HG03095 (cell line): ENCODE data around the gene AGAP1.
"Not testable (repeated sequence)": the region's sequence is repeated elsewhere in the genome, so short reads cannot be mapped to it uniquely, and the experiment has no call there.

Experiments
- ATAC-seq: cut with Tn5 transposase; IDR thresholded peaks from one replicate; pipeline ENCODE4 v1.9.1; 2021; ENCODE audit warnings: moderate library complexity; ENCODE audit not compliant: unreplicated experiment

The AGAP1 gene

DNA sequence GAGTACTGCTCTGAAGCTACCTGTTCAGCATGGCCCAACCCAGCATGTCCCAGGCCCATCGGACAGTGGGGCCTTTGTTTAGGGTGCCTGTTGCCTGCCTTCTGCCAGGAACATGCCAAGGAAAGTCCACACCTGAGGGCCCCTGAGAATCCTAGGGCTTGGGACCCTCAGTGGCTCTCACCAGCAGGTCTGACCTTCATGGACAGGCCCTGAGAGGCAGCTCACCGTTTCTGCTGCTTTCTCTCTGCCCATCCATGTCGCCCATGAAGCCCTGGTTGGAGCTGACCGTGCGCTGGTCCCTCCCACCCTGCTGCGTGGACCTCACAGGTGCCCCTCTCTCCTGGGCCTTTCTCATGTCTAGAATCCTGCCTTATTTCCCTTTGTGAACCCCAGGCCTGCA lies 550.3 kb downstream of the AGAP1 start:
- no peak for ATAC-seq

DNA sequence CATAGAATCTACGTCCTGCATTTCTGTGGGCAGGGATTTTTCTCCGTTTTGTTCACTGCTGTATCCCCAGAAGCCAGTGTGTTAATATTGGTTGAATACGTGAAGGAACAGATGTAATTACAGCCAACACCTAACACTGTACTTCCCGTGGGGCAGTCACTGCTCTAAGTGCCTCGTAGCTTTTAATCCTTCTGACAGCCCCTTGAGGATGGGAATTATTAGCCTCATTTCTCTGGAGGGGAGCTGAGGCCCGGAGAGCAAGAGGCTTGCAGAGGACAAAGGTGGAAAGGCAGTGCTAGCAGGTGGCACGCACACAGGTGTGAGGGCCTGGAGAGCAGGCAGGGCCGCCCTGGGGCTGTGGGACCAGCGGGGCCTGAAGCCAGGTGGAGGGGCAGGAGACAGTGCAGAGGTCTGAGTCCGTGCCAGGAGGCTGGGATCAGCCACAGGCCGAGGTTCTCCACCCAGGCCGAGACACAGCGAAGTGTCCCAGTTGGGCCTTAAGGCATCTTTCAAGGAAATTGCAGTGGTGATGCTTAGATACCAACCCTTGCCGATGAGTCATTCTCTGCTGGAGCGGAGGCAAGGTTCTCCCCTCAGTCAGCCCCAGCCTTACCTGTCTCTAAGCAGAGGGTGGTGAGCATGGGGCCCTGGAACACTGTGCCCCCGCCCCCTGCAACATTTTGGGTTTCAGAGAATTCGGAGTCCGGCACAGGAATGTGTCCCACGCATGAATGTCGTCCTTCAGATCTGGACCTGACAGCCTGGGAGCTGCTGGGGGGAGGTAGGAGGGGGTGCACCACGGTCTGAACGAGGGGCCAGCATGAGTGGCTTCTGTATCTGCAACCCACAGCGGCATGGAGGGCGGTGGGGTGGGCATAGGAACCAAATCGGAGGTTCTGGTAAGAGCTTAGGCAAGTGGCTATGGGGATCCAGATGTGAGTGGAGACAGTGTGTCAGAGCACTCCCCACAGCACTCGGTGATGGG lies 551.7 kb downstream of the AGAP1 start:
- no peak for ATAC-seq

DNA sequence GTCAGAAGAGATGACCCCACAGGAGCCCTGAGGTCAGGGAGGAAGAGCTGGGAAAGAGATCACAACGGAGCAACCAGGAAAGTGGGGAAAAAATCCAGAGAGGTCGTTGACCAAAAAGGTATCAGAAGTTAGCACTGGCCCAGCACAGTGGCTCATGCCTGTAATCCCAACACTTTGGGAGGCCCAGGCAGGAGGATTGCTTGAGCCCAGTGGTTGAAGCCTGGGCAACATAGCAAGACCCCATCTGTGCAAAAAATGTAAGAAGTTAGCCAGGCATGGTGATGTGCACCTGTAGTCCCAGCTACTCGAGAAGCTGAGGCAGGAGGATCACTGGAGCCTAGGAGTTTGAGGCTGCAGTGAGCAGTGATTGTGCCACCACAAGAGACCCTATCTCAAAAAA lies 552.9 kb downstream of the AGAP1 start:
- no peak for ATAC-seq

- ATAC-seq = no peak
Observed at GRCh38 chr2:236047176-236047575, 553.3 kb downstream of the AGAP1 start.

DNA sequence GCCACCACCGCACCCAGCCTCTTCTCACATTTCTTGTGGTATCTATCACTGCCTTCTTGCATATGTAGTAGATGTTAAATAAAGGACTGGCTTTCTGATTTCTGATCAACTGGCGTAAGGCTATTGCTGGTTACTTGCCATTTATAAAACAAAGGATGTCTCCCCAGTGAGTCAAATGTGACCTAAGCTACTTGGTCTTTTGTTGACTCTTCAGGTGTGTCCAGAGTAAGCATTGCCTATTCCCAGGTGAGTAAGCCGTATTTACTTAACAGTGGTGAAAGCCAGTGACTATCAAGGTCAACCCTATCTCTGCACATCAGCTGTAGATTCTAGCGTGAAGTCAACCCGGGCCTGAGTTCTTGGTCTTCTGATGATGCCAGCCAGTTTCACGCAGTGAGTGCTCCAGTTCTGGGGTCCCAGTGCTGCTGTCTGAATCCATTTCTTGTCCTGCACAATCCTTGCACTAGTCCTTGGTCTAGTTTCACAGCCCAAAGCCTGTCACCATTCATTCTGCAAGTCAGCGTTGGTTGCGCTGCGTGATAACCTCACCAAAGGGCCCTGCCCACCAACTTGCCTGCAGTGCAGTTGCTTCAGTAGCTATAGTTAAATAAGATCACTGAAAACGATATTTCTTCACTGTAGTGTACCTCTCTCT lies 554.2 kb downstream of the AGAP1 start:
- no peak for ATAC-seq

- ATAC-seq = no peak
Observed at GRCh38 chr2:236049981-236050380, 556.1 kb downstream of the AGAP1 start.

DNA sequence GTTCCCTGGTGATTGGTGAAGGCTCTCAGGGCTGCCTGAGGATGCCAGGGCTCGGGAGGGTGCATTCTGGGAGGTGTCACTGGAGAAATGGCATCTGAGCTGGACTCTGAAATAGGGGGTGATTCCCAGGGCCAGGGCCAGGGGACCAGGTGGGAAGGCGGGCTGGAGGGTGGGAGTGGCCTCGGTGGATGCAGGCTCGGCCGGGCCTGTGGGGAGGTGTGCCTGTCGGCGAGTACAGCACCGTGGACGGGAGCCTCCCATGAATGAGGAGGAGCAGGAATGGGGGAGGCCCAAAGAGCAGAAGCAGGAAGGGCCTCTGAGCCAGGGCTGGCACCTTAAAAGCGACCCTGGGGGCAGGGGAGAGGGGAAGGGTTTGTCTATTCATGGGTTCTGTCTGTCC lies 557.5 kb downstream of the AGAP1 start:
- no peak for ATAC-seq

DNA sequence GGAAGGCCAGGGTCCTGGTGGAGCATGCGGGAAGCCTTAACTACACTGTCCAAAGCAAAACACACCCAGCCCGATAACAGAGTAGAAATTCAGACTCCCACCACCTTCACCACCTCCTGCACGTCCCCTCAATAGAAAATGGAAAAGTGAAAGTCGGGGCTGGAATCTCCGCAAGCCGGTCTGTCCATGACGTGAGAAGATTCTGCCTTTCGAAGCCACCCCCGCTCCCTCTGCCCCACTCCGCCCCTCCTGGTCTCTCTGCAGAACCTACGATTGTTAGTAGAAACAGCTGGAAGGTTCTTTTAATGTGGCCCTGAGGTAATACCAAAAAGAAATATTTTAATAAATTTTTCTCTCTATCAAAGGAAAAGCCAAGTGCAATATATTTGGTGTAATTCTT lies 558.0 kb downstream of the AGAP1 start:
- ATAC-seq = no peak

GRCh38 chr2:236052206-236052605 lies 558.4 kb downstream of the AGAP1 start:
- no peak for ATAC-seq

DNA sequence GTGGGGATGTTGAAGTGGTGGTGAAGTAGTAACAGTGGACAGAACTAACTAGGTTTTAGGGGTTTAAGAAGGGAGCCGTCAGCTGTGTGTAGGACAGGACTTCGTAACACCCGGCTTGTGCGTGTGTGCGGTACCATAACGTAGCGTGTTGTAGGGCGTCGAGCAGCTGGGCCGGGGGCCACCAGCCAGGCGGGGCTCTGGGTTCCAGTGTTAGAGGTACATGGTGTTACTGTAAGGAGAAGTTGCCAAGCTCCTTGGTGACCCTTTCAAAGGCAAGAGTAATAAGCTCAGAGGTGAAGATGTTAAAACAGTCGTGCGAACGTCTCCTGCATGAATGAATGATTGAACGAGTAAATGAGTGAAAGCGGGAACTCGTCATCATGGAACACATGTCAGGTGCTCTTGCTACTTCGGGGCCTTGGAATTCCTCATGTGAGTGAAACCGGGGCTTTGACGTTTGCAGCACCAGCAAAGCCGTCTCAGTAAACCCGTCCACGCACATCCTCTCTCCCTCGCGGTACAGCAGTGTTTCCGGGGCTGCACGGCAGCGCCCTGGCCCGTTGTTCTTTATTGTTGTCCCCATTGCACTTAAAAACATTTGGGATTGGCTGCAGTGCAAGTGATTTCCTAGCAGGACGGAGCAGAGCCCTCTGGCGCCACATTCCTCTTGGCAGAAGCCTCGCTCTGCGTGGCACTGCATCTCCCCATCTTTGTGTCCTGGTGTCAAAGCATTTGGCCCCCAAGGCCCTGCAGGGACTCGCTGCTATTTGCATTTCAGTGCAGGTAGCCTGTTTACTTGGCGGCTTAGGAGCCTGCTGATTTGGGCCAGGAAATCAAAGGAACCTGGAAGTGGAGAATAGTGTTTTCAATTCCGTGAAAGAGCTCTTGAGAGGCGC lies 559.3 kb downstream of the AGAP1 start:
- ATAC-seq = no peak

GRCh38 chr2:236054125-236054524 lies 560.3 kb downstream of the AGAP1 start:
- ATAC-seq = no peak

DNA sequence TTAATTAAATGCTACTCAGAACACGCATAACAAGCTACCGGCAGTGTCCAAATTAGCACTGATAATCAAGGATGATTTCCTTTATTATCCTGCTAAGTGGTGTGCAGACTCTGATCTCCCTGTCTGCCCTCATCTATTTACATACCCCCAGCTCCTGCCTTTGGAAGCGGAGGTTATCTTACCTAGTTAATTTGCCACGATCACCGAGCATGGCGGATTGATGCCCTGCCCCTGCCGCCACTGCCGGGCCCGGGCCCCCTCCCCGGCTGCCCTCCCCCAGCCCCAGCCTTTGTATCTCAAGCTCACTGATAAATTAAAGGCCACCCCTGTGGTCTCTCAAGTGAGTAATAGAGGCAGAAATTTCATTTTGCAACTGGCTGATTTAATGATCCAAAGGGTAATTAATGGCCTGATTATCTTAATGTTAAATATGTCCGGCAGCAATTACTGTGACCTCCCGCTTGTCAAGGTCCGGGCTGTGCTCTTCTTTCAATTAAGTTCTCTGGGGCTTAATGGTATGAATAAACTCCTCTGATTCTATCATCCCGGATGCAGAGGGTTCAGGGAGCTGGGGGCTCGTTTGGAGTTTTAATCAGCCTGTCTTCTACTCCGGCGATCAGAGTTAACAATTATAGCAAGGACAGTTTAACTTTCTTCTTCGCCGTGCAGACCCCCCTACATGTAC lies 560.9 kb downstream of the AGAP1 start:
- no peak for ATAC-seq

DNA sequence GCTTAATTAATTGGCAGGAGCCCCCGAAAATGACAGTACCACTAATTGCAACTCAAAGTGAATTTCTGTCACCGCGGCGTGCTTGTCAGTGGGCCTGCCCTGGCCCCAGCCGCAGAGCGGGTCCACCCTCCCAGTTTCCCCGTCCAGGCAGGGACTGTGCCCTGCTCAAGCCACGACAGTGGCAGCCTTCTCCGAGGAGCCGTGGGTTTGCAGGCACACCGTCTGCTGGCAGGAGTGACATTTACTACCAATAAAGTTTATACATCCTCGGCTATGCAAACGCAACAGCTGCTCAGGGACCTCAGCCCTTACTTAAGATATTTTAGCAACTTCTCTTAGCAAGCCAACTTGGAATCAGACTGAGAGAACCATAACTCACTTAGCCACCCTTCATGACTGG lies 561.6 kb downstream of the AGAP1 start:
- ATAC-seq = no peak

DNA sequence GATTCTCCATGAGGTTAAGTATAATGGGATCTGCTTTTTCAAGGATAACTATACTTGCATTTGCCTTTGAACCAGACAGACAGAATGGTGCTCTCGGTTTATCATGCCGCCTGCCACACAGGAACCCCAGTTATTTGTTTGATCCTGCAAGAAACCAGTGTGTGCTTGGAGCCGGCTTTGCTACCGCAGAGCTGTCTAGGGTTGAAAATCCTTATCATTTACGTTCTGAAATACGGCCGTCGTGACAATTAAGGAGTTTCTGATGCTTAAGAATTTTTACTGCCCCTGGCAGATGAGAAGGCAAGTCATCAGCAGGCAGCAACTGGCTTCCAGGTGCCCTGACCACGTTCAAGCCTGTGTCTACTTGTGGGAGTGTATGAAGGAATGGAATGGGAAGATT lies 562.3 kb downstream of the AGAP1 start:
- ATAC-seq = no peak

- ATAC-seq = no peak
Observed at GRCh38 chr2:236057375-236057774, 563.5 kb downstream of the AGAP1 start.

- ATAC-seq = no peak
Observed at GRCh38 chr2:236061497-236061896, 567.7 kb downstream of the AGAP1 start.

DNA sequence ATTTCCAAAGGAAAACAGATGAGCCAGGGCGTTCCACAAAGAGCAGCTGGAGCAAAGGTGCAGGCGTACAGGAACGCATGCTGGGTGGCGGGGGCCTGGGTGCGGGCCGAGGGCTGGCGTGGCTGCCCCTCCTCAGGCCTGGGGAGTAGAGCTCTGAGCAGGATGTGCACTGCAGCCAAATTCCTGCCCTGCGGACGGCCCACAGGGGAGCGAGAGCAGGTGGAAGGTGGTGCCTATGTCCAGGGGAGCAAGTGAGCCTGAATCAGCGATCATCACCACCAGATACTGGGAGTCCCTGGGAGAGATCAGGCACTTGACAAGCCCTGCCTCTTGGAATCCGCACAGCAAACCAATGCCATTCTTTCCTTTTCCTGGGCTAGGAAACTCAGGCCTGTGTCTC lies 568.1 kb downstream of the AGAP1 start:
- no peak for ATAC-seq

DNA sequence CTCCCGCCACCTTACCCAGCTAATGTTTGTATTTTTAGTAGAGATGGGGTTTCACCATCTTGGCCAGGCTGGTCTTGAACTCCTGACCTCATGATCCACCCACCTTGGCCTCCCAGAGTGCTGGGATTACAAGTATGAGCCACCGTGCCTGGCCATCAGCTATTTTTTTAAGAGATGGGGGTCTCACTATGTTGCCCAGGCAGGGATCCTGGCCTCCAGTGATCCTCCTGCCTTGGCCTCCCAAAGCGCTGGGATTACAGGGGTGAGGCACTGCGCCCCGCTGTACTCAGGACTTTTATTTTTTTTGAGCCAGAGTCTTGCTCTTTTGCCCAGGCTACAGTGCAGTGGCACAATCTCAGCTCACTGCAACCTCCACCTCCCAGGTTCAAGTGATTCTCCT lies 569.0 kb downstream of the AGAP1 start:
- not testable (repeated sequence) for ATAC-seq

DNA sequence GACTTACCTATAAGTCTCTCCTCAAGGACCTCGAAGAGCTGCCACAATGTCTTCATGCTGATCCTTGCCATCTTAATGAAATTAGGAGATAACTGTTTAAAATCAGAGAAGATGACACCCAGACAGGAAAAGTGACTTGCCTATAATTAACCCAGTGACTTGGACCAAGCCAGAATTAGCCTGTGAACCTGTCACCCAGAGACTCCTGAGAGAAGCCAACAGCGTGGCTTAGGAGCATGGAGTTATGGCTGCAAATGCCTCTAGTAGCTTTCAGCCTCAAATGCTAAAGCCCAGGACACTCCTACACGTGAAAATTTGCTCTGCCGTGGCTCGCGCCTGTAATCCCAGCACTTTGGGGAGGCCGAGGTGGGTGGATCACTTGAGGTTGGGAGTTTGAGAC lies 570.2 kb downstream of the AGAP1 start:
- ATAC-seq = no peak

DNA sequence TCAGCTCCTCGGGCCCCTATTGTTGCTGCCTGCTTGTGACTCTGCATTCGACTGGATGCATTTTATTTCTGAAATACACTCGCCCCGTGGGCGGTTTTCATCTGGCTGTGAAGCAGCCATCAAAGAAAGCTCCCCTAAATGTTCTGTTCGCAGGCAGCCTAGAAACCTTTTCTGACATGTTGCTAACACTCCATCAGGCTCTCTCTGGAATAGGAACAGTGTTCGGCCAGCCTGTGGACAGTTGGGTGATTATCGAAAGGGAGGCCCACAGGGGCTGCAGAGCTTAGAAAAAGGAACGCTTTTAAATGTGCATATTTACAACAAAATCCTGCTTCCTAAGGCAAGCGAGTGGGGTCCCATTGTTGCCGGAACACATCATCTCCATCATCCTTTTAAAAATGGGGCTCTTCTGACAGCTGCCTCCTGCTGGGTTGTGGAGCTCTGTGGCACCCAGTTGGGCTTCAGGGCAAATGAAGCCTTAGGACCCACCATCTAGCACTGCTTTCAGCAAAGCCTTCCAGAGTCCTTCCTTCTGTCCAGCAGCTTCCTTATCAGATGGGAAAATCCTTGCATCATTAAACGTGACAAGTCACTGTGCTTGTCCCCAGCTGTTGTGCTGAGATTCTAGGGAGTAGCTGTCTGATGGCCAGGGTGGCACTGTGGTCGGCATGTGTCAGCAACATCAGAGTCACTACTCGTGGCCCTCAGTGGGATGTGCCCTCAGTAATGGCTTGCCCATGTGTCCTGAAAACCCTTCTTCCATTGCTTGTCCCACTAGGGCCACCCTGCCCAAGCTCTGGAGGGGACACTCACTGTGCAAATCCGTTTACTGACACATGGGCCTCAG lies 571.7 kb downstream of the AGAP1 start:
- ATAC-seq = no peak
